ENCODE measurements around the gene DHX15.

DNA sequence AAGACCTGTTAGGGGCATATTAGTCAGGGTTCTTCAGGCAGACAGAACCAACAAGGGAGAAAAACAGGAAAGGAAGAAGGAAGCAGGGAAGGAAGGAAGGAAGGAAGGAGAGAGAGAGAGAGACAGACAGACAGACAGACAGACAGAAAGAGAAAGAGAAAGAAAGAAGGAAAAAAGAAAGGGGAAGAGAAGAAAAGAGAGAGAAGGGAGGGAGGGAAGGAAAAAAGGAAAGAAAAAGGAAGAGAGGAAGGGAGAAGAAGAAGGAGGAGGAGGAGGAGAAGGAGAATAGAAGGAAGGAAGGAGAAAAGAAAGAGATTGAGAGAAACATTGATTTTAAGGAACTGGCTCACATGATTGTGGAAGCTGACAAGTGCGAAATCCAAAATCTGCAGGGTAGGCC is 89.0 kb downstream of the DHX15 start:
- TF ChIP-seq, protein P1, sequence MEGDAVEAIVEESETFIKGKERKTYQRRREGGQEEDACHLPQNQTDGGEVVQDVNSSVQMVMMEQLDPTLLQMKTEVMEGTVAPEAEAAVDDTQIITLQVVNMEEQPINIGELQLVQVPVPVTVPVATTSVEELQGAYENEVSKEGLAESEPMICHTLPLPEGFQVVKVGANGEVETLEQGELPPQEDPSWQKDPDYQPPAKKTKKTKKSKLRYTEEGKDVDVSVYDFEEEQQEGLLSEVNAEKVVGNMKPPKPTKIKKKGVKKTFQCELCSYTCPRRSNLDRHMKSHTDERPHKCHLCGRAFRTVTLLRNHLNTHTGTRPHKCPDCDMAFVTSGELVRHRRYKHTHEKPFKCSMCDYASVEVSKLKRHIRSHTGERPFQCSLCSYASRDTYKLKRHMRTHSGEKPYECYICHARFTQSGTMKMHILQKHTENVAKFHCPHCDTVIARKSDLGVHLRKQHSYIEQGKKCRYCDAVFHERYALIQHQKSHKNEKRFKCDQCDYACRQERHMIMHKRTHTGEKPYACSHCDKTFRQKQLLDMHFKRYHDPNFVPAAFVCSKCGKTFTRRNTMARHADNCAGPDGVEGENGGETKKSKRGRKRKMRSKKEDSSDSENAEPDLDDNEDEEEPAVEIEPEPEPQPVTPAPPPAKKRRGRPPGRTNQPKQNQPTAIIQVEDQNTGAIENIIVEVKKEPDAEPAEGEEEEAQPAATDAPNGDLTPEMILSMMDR (IDR thresholded peaks at IDR 0.05), result no peak
- no peak for TF ChIP-seq POLR2A (IDR thresholded peaks at IDR 0.05)
